HTR-8/SVneo (cell line): ENCODE results near the gene ANKRD31.
"Not testable (repeated sequence)": the region's sequence is repeated elsewhere in the genome, so short reads cannot be mapped to it uniquely, and the experiment has no call there.

Experiments
- DNase-seq: peaks from one replicate; pipeline ENCODE4 v3.0.0; 2011; ENCODE audit warnings: low spot score, mixed read lengths; ENCODE audit not compliant: insufficient read length
- FAIRE-seq: peaks from 2 replicates; lab custom pipeline; 2011; peaks lifted over from hg19 to GRCh38; lab: Jason Lieb, UNC

Gene ANKRD31

DNA sequence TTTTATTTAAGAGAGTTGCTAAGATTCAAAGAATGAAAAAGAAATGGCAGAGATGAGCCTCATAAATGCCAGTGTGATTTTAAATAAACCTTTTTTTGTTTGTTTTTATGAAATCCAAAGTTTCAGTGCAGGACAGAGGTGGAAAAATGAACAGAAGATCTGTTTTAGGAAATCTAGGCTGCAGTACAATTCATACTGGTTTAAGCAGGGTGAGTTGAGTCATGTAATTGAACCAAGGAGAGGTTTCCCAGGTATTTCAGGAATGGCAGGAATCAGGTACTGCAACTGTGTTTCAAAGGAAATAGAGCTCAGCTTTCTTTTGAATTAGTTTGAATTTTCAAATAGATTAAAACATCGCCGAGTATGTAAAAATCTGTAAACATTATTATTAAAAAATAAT, 3.0 kb upstream of the ANKRD31 start:
- DNase-seq (no peak), FAIRE-seq (no peak)

DNA sequence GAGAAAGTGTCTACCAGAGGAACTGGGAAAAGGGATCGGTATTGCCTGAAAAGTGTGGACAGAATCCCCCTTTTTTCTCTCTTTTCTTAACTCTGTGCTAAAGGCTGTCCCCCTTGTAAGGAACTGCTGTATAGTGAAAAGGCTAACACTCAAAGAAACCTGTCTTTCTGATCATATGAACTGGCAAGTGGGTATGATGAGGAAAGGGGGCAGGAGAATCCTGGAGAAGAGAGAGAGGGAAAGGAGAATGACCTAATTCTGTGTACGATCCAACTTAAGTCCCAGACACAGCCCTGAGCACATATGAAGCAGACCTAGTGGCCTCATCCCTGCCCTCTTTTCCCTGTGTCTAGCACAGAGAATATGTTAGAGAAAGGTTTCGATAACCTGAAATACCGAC, 967 bp downstream of the ANKRD31 start:
- DNase-seq (no peak), FAIRE-seq (no peak)

DNA sequence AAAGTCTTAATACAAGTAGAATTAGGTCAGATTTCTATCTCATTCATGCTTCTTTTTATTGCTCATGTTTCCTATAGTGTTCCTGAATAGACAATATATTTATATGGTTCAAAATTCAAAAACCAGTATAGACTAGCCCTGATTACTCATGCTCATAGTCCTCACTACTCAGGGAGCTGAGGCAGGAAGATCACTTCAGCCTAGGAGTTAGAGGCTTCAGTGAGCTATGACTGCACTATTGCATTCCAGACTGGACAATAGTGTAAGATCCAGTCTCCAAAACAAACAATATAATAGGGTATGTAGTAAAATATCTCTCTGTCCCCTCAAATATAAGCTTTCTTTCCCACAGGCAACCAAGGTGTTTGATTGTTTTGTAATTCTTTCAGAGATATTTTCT, 2.4 kb downstream of the ANKRD31 start:
- DNase-seq: no peak
- no peak for FAIRE-seq

DNA sequence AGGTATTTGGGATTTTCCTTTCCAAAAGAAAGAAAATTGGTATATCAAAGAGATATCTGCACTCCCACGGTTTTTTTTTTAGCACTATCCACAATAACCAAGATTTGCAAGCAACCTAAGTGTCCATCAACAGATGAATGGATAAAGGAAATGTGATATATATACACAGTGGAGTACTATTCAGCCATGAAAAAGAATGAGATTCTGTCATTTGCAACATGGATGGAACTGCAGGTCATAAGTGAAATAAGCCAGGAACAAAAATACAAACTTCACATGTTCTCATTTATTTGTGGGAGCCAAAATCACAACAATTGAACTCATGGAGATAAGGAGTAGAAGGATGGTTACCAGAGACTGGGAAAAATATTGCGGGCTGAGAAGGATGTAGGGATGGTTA, 9.8 kb downstream of the ANKRD31 start:
- peak; percentile 68 for FAIRE-seq
- DNase-seq: no peak

DNA sequence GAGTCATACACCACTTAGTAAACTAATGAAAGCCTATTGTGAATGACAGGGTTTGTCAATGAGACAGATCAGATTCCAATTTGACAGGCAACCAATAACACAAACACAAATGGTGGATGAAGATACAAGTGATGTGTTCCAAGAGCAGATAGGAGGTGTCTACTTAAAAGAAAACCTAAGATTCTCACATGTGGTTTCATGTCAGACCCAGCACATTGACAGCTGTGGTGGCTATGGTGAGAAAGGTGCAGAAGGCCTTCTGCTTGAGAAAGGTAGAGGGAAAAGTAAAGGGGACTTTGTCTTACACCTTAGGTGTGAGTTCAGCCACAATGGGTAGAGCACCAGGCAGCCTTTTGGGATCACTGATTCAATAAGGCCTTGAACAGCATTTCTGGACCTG, 11.2 kb downstream of the ANKRD31 start:
- DNase-seq (no peak), FAIRE-seq (no peak)

DNA sequence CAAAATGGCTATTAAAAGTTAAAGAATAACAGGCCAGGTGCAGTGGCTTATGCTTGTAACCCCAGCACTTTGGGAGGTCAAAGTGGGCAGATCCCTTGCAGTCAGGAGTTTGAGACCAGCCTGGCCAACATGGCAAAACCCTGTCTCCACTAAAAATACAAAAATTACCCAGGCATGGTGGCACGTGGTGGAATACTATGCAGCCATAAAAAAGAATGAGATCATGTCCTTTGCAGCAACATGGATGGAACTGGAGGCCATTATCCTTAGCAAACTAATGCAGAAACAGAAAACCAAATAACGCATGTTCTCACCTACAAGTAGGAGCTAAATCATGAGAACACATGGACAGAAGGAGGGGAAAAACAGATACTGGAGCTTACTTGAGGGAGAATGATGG, 15.9 kb downstream of the ANKRD31 start:
- FAIRE-seq: not testable (repeated sequence)

GRCh38 chr5:75214928-75215327, 21.8 kb downstream of the ANKRD31 start:
- DNase-seq (no peak), FAIRE-seq (no peak)

More for the DNA sequence above, 15.9 kb downstream of the ANKRD31 start:
- DNase-seq: not testable (repeated sequence)

DNA sequence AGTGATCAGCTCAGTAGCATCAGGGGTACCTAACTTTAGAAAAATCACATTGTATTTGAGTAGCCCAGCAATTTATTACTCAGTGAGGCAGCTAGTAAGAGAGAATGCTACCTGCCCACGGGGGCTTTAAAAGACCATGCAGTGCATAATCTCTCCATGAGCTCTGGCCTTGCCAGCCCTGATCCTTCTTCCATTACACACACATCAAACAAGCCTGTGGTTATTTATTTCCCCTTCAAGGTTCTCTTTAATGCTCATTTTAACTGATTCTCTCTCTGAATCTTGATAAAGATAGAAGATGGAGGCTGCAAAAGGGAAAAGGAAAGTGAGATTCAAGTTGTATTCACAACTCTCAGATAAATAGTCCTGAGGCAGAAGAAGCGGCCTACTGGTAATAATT, 22.3 kb downstream of the ANKRD31 start:
- FAIRE-seq (no peak), DNase-seq (no peak)

DNA sequence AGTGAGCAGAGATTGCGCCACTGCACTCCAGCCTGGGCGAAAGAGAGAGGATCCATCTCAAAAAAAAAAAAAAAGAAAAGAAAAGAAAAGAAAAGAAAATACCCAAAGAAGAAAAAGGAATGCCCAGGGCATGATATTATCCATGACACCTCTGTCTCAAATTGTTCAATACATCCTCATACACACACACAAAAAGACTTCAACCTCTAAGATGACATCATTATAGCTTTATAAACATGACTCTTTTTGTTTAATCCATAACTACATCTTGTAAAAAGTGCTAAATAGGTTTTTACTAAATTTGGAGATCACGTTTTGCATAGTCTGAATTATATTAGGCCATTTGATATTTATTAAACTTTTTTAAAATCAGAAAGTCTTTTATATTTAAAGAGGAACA, 33.1 kb downstream of the ANKRD31 start:
- DNase-seq (no peak), FAIRE-seq (no peak)

- FAIRE-seq: no peak
- DNase-seq: no peak
These were observed 33.7 kb downstream of the ANKRD31 start for GRCh38 chr5:75202935-75203334.

DNA sequence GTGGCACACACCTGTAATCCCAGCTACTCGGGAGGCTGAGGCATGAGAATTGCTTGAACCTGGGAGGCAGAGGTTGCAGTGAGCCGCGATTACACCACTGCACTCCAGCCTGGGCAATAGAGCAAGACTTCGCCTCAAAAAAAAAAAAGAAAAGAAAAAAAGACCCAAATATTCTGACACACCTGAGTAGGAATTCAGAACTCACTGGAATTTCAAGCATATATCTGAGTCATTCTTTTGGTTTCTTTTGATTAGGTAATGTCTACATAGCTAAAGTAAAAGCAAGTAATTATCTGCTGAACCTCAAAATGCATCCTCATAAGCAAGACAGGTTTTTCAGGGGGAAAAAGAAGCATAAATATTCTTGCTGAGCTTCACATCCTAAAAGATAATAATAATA, 35.9 kb downstream of the ANKRD31 start:
- FAIRE-seq (no peak), DNase-seq (no peak)

- FAIRE-seq (no peak), DNase-seq (no peak)
These were observed 36.7 kb downstream of the ANKRD31 start for GRCh38 chr5:75199946-75200345.

- DNase-seq (no peak), FAIRE-seq (no peak)
These were observed 37.6 kb downstream of the ANKRD31 start for GRCh38 chr5:75199071-75199470.

GRCh38 chr5:75197745-75198144, 38.9 kb downstream of the ANKRD31 start:
- DNase-seq: no peak
- no peak for FAIRE-seq

GRCh38 chr5:75192804-75193203, 43.9 kb downstream of the ANKRD31 start:
- FAIRE-seq (no peak), DNase-seq (no peak)

- DNase-seq: no peak
- no peak for FAIRE-seq
These were observed 44.4 kb downstream of the ANKRD31 start for GRCh38 chr5:75192264-75192663.

GRCh38 chr5:75190227-75190626, 46.5 kb downstream of the ANKRD31 start:
- no peak for DNase-seq
- no peak for FAIRE-seq

DNA sequence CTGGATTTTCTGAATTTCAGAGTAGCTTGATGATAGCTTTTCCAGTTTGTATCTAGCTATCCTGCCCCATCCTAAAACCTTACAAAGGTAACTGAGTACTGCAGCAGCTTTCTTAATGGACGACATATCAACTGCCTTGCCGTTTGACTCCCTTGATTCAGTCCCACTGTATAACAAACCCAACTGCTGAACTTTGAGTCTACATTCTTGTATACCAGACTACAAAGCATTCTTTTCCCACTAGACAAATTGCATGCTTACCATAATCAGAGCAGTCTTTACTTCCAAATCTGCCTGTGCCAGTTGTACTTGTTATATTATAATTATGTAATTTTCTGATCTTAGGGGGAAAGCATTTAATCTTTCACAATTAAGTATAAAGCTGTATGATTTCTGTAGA, 47.3 kb downstream of the ANKRD31 start:
- no peak for FAIRE-seq
- no peak for DNase-seq

DNA sequence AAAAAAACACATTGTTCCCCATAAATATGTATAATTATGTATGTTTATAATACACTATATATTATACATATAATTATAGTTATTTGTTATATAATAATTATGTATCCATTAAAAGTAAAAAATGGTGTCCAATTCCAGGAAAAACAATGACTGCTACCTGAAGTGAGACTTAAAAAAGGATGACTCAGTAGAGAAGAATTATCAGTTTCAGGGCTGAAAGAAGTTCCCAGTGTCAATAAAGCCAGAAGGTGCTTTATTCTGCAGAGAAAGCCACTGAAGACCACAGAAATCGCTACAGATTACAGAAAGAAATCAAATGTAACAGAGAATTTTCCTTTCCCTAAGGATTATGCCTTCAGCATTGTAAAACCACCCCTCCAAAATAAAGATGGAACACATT, 50.9 kb downstream of the ANKRD31 start:
- no peak for DNase-seq
- FAIRE-seq: no peak

DNA sequence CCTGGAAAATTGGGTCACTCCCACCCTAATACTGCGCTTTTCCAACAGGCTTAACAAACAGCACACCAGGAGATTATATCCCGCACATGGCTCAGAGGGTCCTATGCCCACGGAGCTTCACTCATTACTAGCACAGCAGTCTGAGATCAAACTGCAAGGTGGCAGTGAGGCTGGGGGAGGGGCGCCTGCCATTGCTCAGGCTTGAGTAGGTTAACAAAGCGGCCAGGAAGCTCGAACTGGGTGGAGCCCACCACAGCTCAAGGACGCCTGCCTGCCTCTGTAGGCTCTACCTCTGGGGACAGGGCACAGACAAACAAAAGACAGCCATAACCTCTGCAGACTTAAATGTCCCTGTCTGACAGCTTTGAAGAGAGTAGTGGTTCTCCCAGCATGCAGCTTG, 60.7 kb downstream of the ANKRD31 start:
- DNase-seq, FAIRE-seq: not testable (repeated sequence)

GRCh38 chr5:75174872-75175271, 61.8 kb downstream of the ANKRD31 start:
- FAIRE-seq: not testable (repeated sequence)

GRCh38 chr5:75169516-75169915, 67.2 kb downstream of the ANKRD31 start:
- no peak for DNase-seq

More at GRCh38 chr5:75174872-75175271, 61.8 kb downstream of the ANKRD31 start:
- not testable (repeated sequence) for DNase-seq

More at GRCh38 chr5:75169516-75169915, 67.2 kb downstream of the ANKRD31 start:
- FAIRE-seq: no peak
